Measurements from ENCODE around the gene MDM4. TPM values are rescaled to one million over a fixed set of nuclear protein-coding genes. Genes with fewer than 3 reads are reported as not detected.
A peak's percentile ranks its signal among the peaks of the same experiment; 100 is the strongest.

The MDM4 gene
- total RNA-seq, 4 donors from 2014 or later: 13.2 to 62.8 (median 23.8) TPM

DNA sequence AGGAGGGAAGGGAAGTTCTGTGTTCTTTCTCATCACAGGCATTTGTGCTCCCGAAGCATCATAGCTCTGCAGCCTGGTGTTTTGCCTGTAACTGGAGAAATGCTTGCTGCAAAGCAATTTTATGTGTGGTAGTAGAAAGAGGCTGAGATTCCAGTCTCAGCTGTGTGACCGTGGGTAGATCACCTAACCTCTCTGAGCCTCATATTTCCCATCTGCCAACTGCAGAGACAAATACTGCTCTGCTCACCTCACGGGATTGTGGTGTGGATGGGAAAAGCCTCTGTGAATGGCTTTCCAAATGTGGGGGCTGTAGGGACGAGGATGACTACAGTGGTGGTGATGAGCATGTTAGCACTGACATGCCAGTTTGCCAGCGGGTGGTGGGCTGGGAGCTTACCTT lies 84.0 kb downstream of the MDM4 start:
- Histone ChIP-seq H3K4me3 (no peak overlapping the region), H3K9me3 (no peaks in the 10 kb centered on the region), H3K4me1 (peaks cover 0 to 19% (median 0%) of the 10 kb centered on the region in 3 donors), H3K27me3 (peaks cover 0 to 34% (median 0%) of the 10 kb centered on the region in 4 donors), H3K36me3 (no peaks in the 10 kb centered on the region), H3K27ac (no peak overlapping the region)
- WGBS, 2 donors: 82 to 83% methylated on average over 3 to 4 of the region's 5 CpGs
- intact Hi-C loops (cut with DNase I): no loop called here
- TF ChIP-seq, protein P1, sequence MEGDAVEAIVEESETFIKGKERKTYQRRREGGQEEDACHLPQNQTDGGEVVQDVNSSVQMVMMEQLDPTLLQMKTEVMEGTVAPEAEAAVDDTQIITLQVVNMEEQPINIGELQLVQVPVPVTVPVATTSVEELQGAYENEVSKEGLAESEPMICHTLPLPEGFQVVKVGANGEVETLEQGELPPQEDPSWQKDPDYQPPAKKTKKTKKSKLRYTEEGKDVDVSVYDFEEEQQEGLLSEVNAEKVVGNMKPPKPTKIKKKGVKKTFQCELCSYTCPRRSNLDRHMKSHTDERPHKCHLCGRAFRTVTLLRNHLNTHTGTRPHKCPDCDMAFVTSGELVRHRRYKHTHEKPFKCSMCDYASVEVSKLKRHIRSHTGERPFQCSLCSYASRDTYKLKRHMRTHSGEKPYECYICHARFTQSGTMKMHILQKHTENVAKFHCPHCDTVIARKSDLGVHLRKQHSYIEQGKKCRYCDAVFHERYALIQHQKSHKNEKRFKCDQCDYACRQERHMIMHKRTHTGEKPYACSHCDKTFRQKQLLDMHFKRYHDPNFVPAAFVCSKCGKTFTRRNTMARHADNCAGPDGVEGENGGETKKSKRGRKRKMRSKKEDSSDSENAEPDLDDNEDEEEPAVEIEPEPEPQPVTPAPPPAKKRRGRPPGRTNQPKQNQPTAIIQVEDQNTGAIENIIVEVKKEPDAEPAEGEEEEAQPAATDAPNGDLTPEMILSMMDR (IDR thresholded peaks at IDR 0.05): no peak
- no peak for TF ChIP-seq POLR2A (IDR thresholded peaks at IDR 0.05)
- DNase-seq: no peak

- intact Hi-C loops (cut with DNase I): no loop called here
- Histone ChIP-seq H3K36me3 (no peaks in the 10 kb centered on the region), H3K4me1 (peaks cover 0 to 19% (median 0%) of the 10 kb centered on the region in 3 donors), H3K4me3 (no peak overlapping the region), H3K27me3 (peaks cover 0 to 40% (median 0%) of the 10 kb centered on the region in 4 donors), H3K9me3 (no peaks in the 10 kb centered on the region), H3K27ac (no peak overlapping the region)
- no peak for TF ChIP-seq POLR2A (IDR thresholded peaks at IDR 0.05)
- TF ChIP-seq, protein P1 (IDR thresholded peaks at IDR 0.05): peak in 1 of 6 experiments; percentile 28
- 86 to 90% methylated on average over 3 of the region's 4 CpGs for WGBS, 2 donors
- no peak for DNase-seq
These were observed 84.8 kb downstream of the MDM4 start for GRCh38 chr1:204600968-204601367.

GRCh38 chr1:204602111-204602579 lies 85.9 kb downstream of the MDM4 start:
- H3K36me3 ChIP-seq: no peaks in the 10 kb centered on the region
- no peak for TF ChIP-seq POLR2A (IDR thresholded peaks at IDR 0.05)
- TF ChIP-seq, protein P1 (IDR thresholded peaks at IDR 0.05): no peak
- H3K4me1 ChIP-seq: peaks cover 0 to 19% (median 0%) of the 10 kb centered on the region in 3 donors
- no peak for DNase-seq
- no peak overlapping the region for H3K27ac ChIP-seq
- WGBS, 2 donors: 30 to 41% methylated on average over 4 of the region's 6 CpGs
- H3K27me3 ChIP-seq: peaks cover 0 to 43% (median 0%) of the 10 kb centered on the region in 4 donors
- no peak overlapping the region for H3K4me3 ChIP-seq
- H3K9me3 ChIP-seq: no peaks in the 10 kb centered on the region
- intact Hi-C loops (cut with DNase I): no loop called here

DNA sequence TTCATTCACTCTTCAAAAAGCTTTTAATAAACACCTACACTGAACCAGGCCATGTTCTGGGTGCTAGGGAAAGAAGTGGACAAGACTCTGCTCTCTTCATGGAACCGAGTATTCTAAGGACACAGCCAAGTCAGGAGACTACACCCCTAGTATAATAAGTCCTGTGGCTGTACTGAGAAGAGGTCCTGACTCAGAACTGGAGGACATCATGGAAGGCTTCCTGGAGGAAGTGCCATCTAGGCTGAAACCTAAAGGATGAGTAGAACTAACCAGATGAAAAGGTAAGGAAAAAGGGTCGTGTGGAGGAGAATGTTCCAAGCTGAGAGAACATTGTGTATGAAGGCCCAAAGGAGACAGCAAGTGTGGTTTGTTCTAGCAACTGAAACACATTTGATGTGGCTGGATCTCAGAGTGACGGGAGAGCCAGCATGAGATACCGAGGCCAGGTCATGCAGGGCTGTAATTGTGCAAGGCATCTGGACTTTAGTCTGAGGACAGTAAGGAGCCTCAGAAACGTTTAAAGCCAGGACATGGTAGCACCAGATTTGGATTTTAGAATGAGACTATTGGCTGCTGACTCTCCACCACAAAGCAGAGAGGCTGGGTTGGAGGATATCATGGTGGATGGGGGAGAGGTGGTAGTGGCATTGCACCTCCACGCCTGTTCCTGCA lies 86.8 kb downstream of the MDM4 start:
- Histone ChIP-seq H3K27me3 (peaks cover 0 to 50% (median 0%) of the 10 kb centered on the region in 4 donors), H3K9me3 (no peaks in the 10 kb centered on the region), H3K4me1 (peaks cover 0 to 18% (median 0%) of the 10 kb centered on the region in 3 donors), H3K27ac (no peak overlapping the region), H3K36me3 (no peaks in the 10 kb centered on the region), H3K4me3 (no peak overlapping the region)
- WGBS, 2 donors: 63 to 69% methylated on average over 6 of the region's 6 CpGs
- TF ChIP-seq, protein P1 (IDR thresholded peaks at IDR 0.05): no peak
- no peak for TF ChIP-seq POLR2A (IDR thresholded peaks at IDR 0.05)
- intact Hi-C loops (cut with DNase I): no loop called here
- DNase-seq: no peak

GRCh38 chr1:204605791-204606190 lies 89.6 kb downstream of the MDM4 start:
- H3K4me1 ChIP-seq: no peaks in the 10 kb centered on the region
- intact Hi-C loops (cut with DNase I): no loop called here
- no peak overlapping the region for H3K27ac ChIP-seq
- TF ChIP-seq, protein P1 (IDR thresholded peaks at IDR 0.05): no peak
- TF ChIP-seq POLR2A (IDR thresholded peaks at IDR 0.05): no peak
- no peak for DNase-seq
- peaks cover 0 to 58% (median 0%) of the 10 kb centered on the region in 4 donors for H3K27me3 ChIP-seq
- H3K36me3 ChIP-seq: no peaks in the 10 kb centered on the region
- no peak overlapping the region for H3K4me3 ChIP-seq
- H3K9me3 ChIP-seq: no peaks in the 10 kb centered on the region
- WGBS, 2 donors: 70 to 76% methylated on average over 4 to 6 of the region's 7 CpGs

Data from esophagus squamous epithelium (tissue), 5 donors.